ENCODE data around the gene DLX4. TPM values are rescaled to one million over a fixed set of nuclear protein-coding genes. Genes with fewer than 3 reads are reported as not detected.

The DLX4 gene
- total RNA-seq, 1 experiment from 2014 or later = 2.5 TPM

DNA sequence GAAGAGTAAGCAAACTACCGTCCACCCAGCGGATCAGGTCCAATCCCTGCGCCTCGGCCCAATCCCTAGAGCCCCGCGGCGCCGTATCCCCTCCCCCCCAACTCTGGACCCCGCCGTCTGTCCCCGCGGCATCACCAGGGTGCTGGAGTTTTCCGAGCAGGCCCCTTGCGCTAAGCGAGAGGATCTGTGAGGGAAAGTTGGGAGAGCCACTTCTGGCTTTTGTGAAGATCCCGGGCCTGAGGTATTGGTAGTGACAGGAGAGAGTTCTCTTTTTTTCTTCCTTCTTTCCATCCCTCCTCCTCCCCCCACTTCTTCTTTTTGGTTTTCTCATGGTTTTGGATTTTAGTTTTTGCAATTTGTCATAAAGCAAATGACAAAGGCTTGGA, 3.5 kb upstream of the DLX4 start:
- no peak for DNase-seq
- Mint-ChIP-seq H3K27me3 (ENCODE audit: low read depth) (peaks cover 98% of the 10 kb centered on the region), H3K4me3 (peak overlapping the region in 1 of 2 experiments; percentile 75; a peak in 4 of 5 replicates), H3K4me1 (peaks cover 34 to 50% of the 10 kb centered on the region in 2 experiments), H3K27ac (no peak overlapping the region), H3K9me3 (peaks cover 0 to 13% of the 10 kb centered on the region in 2 experiments; a peak in 3 of 5 replicates), H3K36me3 (ENCODE audit: insufficient read depth in 1 of 3, low read depth in 3 of 3) (no peaks in the 10 kb centered on the region; a peak in 2 of 7 replicates)
- H3K27me3 ChIP-seq (ENCODE audit: insufficient read depth, low read length) = peaks cover 79% of the 10 kb centered on the region
- H3T11ph ChIP-seq (ENCODE audit: low read length) = no peak overlapping the region
- H3K79me2 ChIP-seq (ENCODE audit: insufficient read depth, low read length) = no peaks in the 10 kb centered on the region
- peak overlapping the region; percentile 37 for H3K4me2 ChIP-seq (ENCODE audit: insufficient read depth, insufficient read length, low read length)
- no peak overlapping the region for H2BK120ac ChIP-seq (ENCODE audit: low read depth, low read length, poor library complexity, severe bottlenecking)
- no peaks in the 10 kb centered on the region for H4K20me1 ChIP-seq (ENCODE audit: control insufficient read depth, insufficient read depth, insufficient read length)
- peaks cover 15% of the 10 kb centered on the region for H3K23me2 ChIP-seq (ENCODE audit: insufficient read length, low read depth, low read length, poor library complexity, severe bottlenecking)
- no peak overlapping the region for H2BK20ac ChIP-seq (ENCODE audit: low read depth, low read length, poor library complexity, severe bottlenecking)
- H4K5ac ChIP-seq (ENCODE audit: insufficient read length, low read depth, low read length) = no peak overlapping the region
- H2BK12ac ChIP-seq (ENCODE audit: insufficient read length, low read depth, low read length) = no peak overlapping the region
- H3K14ac ChIP-seq (ENCODE audit: insufficient read depth, low read length) = no peak overlapping the region
- no peaks in the 10 kb centered on the region for H3K9me3 ChIP-seq (ENCODE audit: control insufficient read depth, low read depth, low read length)
- no CpG with 5 or more reads among the region's 16 CpGs for whole genome bisulfite sequencing (ENCODE audit: extremely low coverage, insufficient read length, low lambda C conversion rate)
- H3K23ac ChIP-seq (ENCODE audit: insufficient read length, low read depth, low read length) = no peak overlapping the region
- no peak overlapping the region for H4K91ac ChIP-seq (ENCODE audit: insufficient read length, low read depth, low read length)
- no peak overlapping the region for H3K27ac ChIP-seq (ENCODE audit: insufficient read length, low read depth, low read length)
- no peak overlapping the region for H3K4ac ChIP-seq (ENCODE audit: low read depth, low read length)
- no peak overlapping the region for H2BK15ac ChIP-seq (ENCODE audit: low read depth, low read length)
- TF ChIP-seq, protein P1, sequence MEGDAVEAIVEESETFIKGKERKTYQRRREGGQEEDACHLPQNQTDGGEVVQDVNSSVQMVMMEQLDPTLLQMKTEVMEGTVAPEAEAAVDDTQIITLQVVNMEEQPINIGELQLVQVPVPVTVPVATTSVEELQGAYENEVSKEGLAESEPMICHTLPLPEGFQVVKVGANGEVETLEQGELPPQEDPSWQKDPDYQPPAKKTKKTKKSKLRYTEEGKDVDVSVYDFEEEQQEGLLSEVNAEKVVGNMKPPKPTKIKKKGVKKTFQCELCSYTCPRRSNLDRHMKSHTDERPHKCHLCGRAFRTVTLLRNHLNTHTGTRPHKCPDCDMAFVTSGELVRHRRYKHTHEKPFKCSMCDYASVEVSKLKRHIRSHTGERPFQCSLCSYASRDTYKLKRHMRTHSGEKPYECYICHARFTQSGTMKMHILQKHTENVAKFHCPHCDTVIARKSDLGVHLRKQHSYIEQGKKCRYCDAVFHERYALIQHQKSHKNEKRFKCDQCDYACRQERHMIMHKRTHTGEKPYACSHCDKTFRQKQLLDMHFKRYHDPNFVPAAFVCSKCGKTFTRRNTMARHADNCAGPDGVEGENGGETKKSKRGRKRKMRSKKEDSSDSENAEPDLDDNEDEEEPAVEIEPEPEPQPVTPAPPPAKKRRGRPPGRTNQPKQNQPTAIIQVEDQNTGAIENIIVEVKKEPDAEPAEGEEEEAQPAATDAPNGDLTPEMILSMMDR (conservative IDR thresholded peaks at IDR 0.05) = no peak
- H3K9ac ChIP-seq (ENCODE audit: extremely low read depth, insufficient read length, low read length) = no peak overlapping the region
- H2AK5ac ChIP-seq (ENCODE audit: insufficient read length, low read length) = no peak overlapping the region
- no peaks in the 10 kb centered on the region for H3K79me1 ChIP-seq (ENCODE audit: insufficient read depth, low read depth, low read length, poor library complexity, severe bottlenecking)
- H3K4me1 ChIP-seq (ENCODE audit: insufficient read depth, low read length) = no peaks in the 10 kb centered on the region
- no peak overlapping the region for H4K8ac ChIP-seq (replicated peaks; ENCODE audit: insufficient read length, low read depth, low read length)
- no peak overlapping the region for H2AFZ ChIP-seq (ENCODE audit: low read length)
- no peak overlapping the region for H2BK5ac ChIP-seq (ENCODE audit: insufficient read length, low read length)
- no peak overlapping the region for H3K18ac ChIP-seq (ENCODE audit: insufficient read length, low read depth, low read length)
- H3K56ac ChIP-seq (ENCODE audit: insufficient read length, low read depth, low read length) = no peak overlapping the region

Data from H9 (cell line).